GM23338 (cell line): ENCODE measurements around the gene COL4A5. TPM values are rescaled to one million over a fixed set of nuclear protein-coding genes. Genes with fewer than 3 reads are reported as not detected.

Source experiments
- ATAC-seq: fragments of 200-7000 bp; cut with Tn5 transposase; 3 replicates; pipeline ENCODE4 v1.9.1; 2020
- DNase-seq: peaks from one replicate; pipeline ENCODE4 v3.0.0-alpha.2; 2015; ENCODE audit warnings: low spot score
- H2AFZ ChIP-seq: fragments of 200-600 bp; sonication (generic); 2 replicates; pipeline ENCODE4 v1.8.0; 2016; ENCODE audit warnings: antibody characterized with exemption, mild to moderate bottlenecking, moderate library complexity
- H3F3A ChIP-seq: fragments of 200-600 bp; sonication (generic); replicated peaks from 2 replicates; pipeline ENCODE4 v1.8.0; 2017; ENCODE audit warnings: antibody characterized with exemption, mixed run types, low read depth
- H3K27ac ChIP-seq: fragments of 200-600 bp; sonication (generic); 2 replicates; pipeline ENCODE4 v1.6.1; 2016; ENCODE audit warnings: low read depth
- H3K27me3 ChIP-seq: fragments of 200-600 bp; sonication (generic); 2 replicates; pipeline ENCODE4 v1.8.0; 2016; ENCODE audit warnings: mild to moderate bottlenecking, mixed run types, moderate library complexity; ENCODE audit not compliant: insufficient read depth
- H3K36me3 ChIP-seq: fragments of 200-600 bp; sonication (generic); 2 replicates; pipeline ENCODE4 v1.8.0; 2016; ENCODE audit warnings: mild to moderate bottlenecking; ENCODE audit not compliant: insufficient read depth
- H3K4me1 ChIP-seq: fragments of 200-600 bp; sonication (generic); 2 replicates; pipeline ENCODE4 v1.8.0; 2016; ENCODE audit warnings: mild to moderate bottlenecking, moderate library complexity; ENCODE audit not compliant: insufficient read depth
- H3K4me2 ChIP-seq: fragments of 200-600 bp; sonication (generic); 2 replicates; pipeline ENCODE4 v1.7.1; 2017; ENCODE audit warnings: mixed run types
- H3K4me3 ChIP-seq: fragments of 200-600 bp; sonication (generic); 2 replicates; pipeline ENCODE4 v1.6.1; 2016; ENCODE audit warnings: mixed run types
- H3K79me2 ChIP-seq: fragments of 200-600 bp; sonication (generic); replicated peaks from 2 replicates; pipeline ENCODE4 v1.8.0; 2017; ENCODE audit warnings: mild to moderate bottlenecking; ENCODE audit not compliant: insufficient read depth
- H3K9me2 ChIP-seq: fragments of 200-600 bp; sonication (generic); 2 replicates; pipeline ENCODE4 v1.8.0; 2017; ENCODE audit not compliant: insufficient read depth
- H4K20me1 ChIP-seq: fragments of 200-600 bp; sonication (generic); replicated peaks from 2 replicates; pipeline ENCODE4 v1.8.0; 2017; ENCODE audit warnings: mild to moderate bottlenecking; ENCODE audit not compliant: insufficient read depth
- H3K27ac Mint-ChIP-seq: 2 replicates; pipeline ENCODE4 v1.8.0; 2020; ENCODE audit warnings: inconsistent platforms, mild to moderate bottlenecking, moderate library complexity, mixed read lengths
- H3K27me3 Mint-ChIP-seq: 3 replicates; pipeline ENCODE4 v1.8.0; 2022; ENCODE audit warnings: low read depth, mild to moderate bottlenecking, moderate library complexity, mixed read lengths, inconsistent platforms; ENCODE audit not compliant: insufficient read depth, poor library complexity
- H3K36me3 Mint-ChIP-seq: 3 replicates; pipeline ENCODE4 v1.8.0; 2021; ENCODE audit warnings: low read depth, mild to moderate bottlenecking, inconsistent platforms, moderate library complexity, mixed read lengths
- H3K4me1 Mint-ChIP-seq: 3 replicates; pipeline ENCODE4 v1.8.0; 2020; ENCODE audit warnings: mild to moderate bottlenecking, inconsistent platforms, mixed read lengths
- H3K4me3 Mint-ChIP-seq: 3 replicates; pipeline ENCODE4 v1.8.0; 2021; ENCODE audit warnings: moderate library complexity, mild to moderate bottlenecking, inconsistent platforms, mixed read lengths
- H3K9me3 Mint-ChIP-seq: 3 replicates; pipeline ENCODE4 v1.8.0; 2020; ENCODE audit warnings: moderate library complexity, mild to moderate bottlenecking, inconsistent platforms, mixed read lengths
- CREB1 ChIP-seq: fragments of 250-450 bp; sonication (Bioruptor Pico); IDR thresholded peaks from 2 replicates; pipeline ENCODE4 v1.5.0; 2020; ENCODE audit warnings: low read depth, mild to moderate bottlenecking, moderate library complexity
- EZH2 ChIP-seq: fragments of 200-600 bp; sonication (generic); IDR thresholded peaks from one replicate; pipeline ENCODE4 v1.8.0; 2017; ENCODE audit warnings: antibody characterized with exemption, mild to moderate bottlenecking, low read depth; ENCODE audit not compliant: unreplicated experiment
- EZH2phosphoT487 ChIP-seq: fragments of 200-600 bp; sonication (generic); IDR thresholded peaks from one replicate; pipeline ENCODE4 v1.8.1; 2018; ENCODE audit warnings: antibody characterized with exemption; ENCODE audit not compliant: unreplicated experiment
- JUNB ChIP-seq: IDR thresholded peaks from one replicate; pipeline ENCODE4 v1.6.1; 2016; ENCODE audit warnings: antibody characterized with exemption; ENCODE audit not compliant: unreplicated experiment
- NANOG ChIP-seq: IDR thresholded peaks from 2 replicates; pipeline ENCODE4 v1.6.1; 2016; ENCODE audit warnings: antibody characterized with exemption, borderline replicate concordance
- POLR2AphosphoS5 ChIP-seq: IDR thresholded peaks from 2 replicates; pipeline ENCODE4 v1.6.1; 2016; ENCODE audit warnings: antibody characterized with exemption, low read depth
- STAT1 ChIP-seq: IDR thresholded peaks from one replicate; pipeline ENCODE4 v1.6.1; 2016; ENCODE audit warnings: antibody characterized with exemption; ENCODE audit not compliant: unreplicated experiment
- ZNF114 ChIP-seq: fragments of 250-450 bp; sonication (Bioruptor Pico); IDR thresholded peaks from 2 replicates; pipeline ENCODE4 v1.5.0; 2020; ENCODE audit warnings: mild to moderate bottlenecking, moderate library complexity
- ZNF331 ChIP-seq: fragments of 250-450 bp; sonication (Bioruptor Pico); IDR thresholded peaks from 2 replicates; pipeline ENCODE4 v1.5.0; 2020; ENCODE audit warnings: low read depth, mild to moderate bottlenecking, moderate library complexity
- polyA plus RNA-seq: library from polyadenylated mRNA; unstranded; fragments of >200 nt; fragmentation: Nextera tagmentation; extraction: Ambion mirVana; gene quantifications from 2 replicates; pipeline ENCODE4 v1.2.1, GENCODE V29; 2016
- total RNA-seq: library from RNA; depleted of rRNA; stranded (reverse); fragments of >200 nt; shearing (Covaris generic); gene quantifications from 2 replicates; pipeline ENCODE4 v1.2.3, GENCODE V29; 2014
- TF ChIP-seq, protein P1 (sequence below), 2 experiments: fragments of 200-600 bp in 1 of 2; sonication (generic) in 1 of 2; conservative IDR thresholded peaks; 2 replicates each; pipeline versions ENCODE4 v1.5.1 to v1.6.1; 2016 to 2017; ENCODE audit warnings: antibody characterized with exemption in 2 of 2, low read depth in 2 of 2, mild to moderate bottlenecking in 2 of 2, moderate library complexity in 1 of 2
- TF ChIP-seq, protein P2 (sequence below): fragments of 250-450 bp; sonication (Bioruptor Pico); IDR thresholded peaks from 2 replicates; pipeline ENCODE4 v1.5.0; 2020; ENCODE audit warnings: mild to moderate bottlenecking, moderate library complexity
- TF ChIP-seq, protein P3 (sequence below): IDR thresholded peaks from 2 replicates; pipeline ENCODE4 v1.6.1; 2016; ENCODE audit warnings: antibody characterized with exemption

The COL4A5 gene
- total and polyA plus RNA-seq, 2 experiments from 2014 or later = 15.5 to 48.1 TPM

DNA sequence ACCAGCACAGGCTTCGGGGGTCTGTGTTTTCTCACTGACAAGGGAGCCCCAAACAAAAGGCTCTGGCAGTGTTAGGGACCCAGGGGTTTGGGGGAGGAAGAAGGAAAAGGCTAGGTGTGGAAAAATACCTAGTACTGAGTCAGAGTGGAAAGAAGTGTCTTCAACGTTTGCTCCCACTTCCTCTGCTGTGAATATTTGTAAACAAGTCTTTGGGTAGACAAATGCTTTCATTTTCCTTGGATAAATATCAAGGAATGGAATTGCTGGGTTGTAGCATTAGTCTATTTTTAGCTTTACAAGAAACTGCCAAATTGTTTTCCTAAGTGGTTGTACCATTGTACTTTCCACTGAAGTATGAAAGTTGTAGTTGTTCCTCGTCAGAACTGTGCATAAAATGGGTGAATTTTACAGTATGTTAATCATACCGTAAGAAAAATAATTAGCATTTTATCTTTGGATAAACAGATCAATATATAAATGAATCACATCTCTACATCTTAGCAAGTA lies 17.4 kb downstream of the COL4A5 start:
- DNase-seq = no peak
- Mint-ChIP-seq H3K36me3 (no peaks in the 10 kb centered on the region), H3K27me3 (no peaks in the 10 kb centered on the region), H3K27ac (no peak overlapping the region), H3K4me3 (no peak overlapping the region), H3K9me3 (no peaks in the 10 kb centered on the region), H3K4me1 (no peaks in the 10 kb centered on the region)
- no peak overlapping the region for H3K27ac ChIP-seq
- peaks cover 5% of the 10 kb centered on the region; the same call in 1 of the 2 replicates for H3K4me1 ChIP-seq
- no peak overlapping the region for H3K4me2 ChIP-seq
- H3K9me2 ChIP-seq = no peaks in the 10 kb centered on the region
- H3F3A ChIP-seq = no peaks in the 10 kb centered on the region
- no peaks in the 10 kb centered on the region for H3K27me3 ChIP-seq
- no peak overlapping the region for H3K4me3 ChIP-seq
- no peaks in the 10 kb centered on the region for H4K20me1 ChIP-seq
- H3K36me3 ChIP-seq = no peaks in the 10 kb centered on the region
- H2AFZ ChIP-seq = no peak overlapping the region
- TF ChIP-seq ZNF114 (no peak), EZH2 (no peak), ZNF331 (CRISPR knock-in tag) (no peak), CREB1 (CRISPR knock-in tag) (no peak), EZH2phosphoT487 (no peak)
- TF ChIP-seq, protein P1, sequence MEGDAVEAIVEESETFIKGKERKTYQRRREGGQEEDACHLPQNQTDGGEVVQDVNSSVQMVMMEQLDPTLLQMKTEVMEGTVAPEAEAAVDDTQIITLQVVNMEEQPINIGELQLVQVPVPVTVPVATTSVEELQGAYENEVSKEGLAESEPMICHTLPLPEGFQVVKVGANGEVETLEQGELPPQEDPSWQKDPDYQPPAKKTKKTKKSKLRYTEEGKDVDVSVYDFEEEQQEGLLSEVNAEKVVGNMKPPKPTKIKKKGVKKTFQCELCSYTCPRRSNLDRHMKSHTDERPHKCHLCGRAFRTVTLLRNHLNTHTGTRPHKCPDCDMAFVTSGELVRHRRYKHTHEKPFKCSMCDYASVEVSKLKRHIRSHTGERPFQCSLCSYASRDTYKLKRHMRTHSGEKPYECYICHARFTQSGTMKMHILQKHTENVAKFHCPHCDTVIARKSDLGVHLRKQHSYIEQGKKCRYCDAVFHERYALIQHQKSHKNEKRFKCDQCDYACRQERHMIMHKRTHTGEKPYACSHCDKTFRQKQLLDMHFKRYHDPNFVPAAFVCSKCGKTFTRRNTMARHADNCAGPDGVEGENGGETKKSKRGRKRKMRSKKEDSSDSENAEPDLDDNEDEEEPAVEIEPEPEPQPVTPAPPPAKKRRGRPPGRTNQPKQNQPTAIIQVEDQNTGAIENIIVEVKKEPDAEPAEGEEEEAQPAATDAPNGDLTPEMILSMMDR (conservative IDR thresholded peaks at IDR 0.05; ENCODE audit: low read depth in 2 of 2) = no peak
- peaks cover 8% of the 10 kb centered on the region for H3K79me2 ChIP-seq
- ATAC-seq = no peak

DNA sequence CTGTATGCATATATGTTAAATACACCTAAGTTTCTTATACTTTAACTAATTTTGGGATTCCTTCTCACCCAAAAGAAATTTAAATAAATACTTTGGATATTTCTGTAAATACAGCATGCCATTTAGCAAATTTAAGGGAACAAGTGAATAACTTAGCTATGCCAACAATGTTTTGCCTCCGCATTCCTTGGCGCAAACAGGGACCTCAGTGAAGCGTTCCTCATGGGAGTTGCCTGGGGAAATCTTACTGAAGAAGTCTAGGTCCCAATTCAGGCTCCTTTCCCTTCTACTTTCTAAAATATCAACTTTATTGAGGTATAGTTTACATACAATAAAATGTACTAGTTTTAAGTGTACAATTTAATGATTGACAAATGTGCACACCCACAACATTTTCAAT lies 25.0 kb downstream of the COL4A5 start:
- H3K4me2 ChIP-seq = no peak overlapping the region
- ATAC-seq = no peak
- H3K27ac ChIP-seq = peak overlapping the region; percentile 3; the same call in 1 of the 2 replicates
- no peak for TF ChIP-seq ZNF114
- no peak for TF ChIP-seq JUNB
- no peak for TF ChIP-seq STAT1
- no peak for TF ChIP-seq NANOG
- no peak for TF ChIP-seq POLR2AphosphoS5
- TF ChIP-seq EZH2phosphoT487 = no peak
- TF ChIP-seq, protein P2, sequence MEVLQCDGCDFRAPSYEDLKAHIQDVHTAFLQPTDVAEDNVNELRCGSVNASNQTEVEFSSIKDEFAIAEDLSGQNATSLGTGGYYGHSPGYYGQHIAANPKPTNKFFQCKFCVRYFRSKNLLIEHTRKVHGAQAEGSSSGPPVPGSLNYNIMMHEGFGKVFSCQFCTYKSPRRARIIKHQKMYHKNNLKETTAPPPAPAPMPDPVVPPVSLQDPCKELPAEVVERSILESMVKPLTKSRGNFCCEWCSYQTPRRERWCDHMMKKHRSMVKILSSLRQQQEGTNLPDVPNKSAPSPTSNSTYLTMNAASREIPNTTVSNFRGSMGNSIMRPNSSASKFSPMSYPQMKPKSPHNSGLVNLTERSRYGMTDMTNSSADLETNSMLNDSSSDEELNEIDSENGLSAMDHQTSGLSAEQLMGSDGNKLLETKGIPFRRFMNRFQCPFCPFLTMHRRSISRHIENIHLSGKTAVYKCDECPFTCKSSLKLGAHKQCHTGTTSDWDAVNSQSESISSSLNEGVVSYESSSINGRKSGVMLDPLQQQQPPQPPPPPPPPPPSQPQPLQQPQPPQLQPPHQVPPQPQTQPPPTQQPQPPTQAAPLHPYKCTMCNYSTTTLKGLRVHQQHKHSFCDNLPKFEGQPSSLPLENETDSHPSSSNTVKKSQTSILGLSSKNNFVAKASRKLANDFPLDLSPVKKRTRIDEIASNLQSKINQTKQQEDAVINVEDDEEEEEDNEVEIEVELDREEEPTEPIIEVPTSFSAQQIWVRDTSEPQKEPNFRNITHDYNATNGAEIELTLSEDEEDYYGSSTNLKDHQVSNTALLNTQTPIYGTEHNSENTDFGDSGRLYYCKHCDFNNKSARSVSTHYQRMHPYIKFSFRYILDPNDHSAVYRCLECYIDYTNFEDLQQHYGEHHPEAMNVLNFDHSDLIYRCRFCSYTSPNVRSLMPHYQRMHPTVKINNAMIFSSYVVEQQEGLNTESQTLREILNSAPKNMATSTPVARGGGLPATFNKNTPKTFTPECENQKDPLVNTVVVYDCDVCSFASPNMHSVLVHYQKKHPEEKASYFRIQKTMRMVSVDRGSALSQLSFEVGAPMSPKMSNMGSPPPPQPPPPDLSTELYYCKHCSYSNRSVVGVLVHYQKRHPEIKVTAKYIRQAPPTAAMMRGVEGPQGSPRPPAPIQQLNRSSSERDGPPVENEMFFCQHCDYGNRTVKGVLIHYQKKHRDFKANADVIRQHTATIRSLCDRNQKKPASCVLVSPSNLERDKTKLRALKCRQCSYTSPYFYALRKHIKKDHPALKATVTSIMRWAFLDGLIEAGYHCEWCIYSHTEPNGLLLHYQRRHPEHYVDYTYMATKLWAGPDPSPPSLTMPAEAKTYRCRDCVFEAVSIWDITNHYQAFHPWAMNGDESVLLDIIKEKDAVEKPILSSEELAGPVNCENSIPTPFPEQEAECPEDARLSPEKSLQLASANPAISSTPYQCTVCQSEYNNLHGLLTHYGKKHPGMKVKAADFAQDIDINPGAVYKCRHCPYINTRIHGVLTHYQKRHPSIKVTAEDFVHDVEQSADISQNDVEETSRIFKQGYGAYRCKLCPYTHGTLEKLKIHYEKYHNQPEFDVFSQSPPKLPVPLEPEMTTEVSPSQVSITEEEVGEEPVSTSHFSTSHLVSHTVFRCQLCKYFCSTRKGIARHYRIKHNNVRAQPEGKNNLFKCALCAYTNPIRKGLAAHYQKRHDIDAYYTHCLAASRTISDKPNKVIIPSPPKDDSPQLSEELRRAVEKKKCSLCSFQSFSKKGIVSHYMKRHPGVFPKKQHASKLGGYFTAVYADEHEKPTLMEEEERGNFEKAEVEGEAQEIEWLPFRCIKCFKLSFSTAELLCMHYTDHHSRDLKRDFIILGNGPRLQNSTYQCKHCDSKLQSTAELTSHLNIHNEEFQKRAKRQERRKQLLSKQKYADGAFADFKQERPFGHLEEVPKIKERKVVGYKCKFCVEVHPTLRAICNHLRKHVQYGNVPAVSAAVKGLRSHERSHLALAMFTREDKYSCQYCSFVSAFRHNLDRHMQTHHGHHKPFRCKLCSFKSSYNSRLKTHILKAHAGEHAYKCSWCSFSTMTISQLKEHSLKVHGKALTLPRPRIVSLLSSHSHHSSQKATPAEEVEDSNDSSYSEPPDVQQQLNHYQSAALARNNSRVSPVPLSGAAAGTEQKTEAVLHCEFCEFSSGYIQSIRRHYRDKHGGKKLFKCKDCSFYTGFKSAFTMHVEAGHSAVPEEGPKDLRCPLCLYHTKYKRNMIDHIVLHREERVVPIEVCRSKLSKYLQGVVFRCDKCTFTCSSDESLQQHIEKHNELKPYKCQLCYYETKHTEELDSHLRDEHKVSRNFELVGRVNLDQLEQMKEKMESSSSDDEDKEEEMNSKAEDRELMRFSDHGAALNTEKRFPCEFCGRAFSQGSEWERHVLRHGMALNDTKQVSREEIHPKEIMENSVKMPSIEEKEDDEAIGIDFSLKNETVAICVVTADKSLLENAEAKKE (CRISPR knock-in tag) = no peak
- TF ChIP-seq, protein P3, sequence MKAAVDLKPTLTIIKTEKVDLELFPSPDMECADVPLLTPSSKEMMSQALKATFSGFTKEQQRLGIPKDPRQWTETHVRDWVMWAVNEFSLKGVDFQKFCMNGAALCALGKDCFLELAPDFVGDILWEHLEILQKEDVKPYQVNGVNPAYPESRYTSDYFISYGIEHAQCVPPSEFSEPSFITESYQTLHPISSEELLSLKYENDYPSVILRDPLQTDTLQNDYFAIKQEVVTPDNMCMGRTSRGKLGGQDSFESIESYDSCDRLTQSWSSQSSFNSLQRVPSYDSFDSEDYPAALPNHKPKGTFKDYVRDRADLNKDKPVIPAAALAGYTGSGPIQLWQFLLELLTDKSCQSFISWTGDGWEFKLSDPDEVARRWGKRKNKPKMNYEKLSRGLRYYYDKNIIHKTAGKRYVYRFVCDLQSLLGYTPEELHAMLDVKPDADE = no peak
- TF ChIP-seq EZH2 = no peak
- no peak for TF ChIP-seq CREB1 (CRISPR knock-in tag)
- TF ChIP-seq ZNF331 (CRISPR knock-in tag) = no peak

More for the DNA sequence above, 25.0 kb downstream of the COL4A5 start:
- no peaks in the 10 kb centered on the region for H3K36me3 ChIP-seq
- Mint-ChIP-seq H3K27me3 (no peaks in the 10 kb centered on the region), H3K4me1 (peaks cover 3% of the 10 kb centered on the region; the same call in 2 of the 3 replicates), H3K4me3 (no peak overlapping the region), H3K27ac (no peak overlapping the region), H3K9me3 (0 out of 3 replicates have a peak, but pooled peaks cover under 1% of the 10 kb centered on the region), H3K36me3 (peaks cover under 1% of the 10 kb centered on the region; the same call in 1 of the 3 replicates)
- H2AFZ ChIP-seq = no peak overlapping the region
- H3K9me2 ChIP-seq = no peaks in the 10 kb centered on the region
- DNase-seq = peak; percentile 58
- H3K27me3 ChIP-seq = no peaks in the 10 kb centered on the region
- peaks cover 38% of the 10 kb centered on the region for H3K79me2 ChIP-seq
- peaks cover 10% of the 10 kb centered on the region; the same call in 1 of the 2 replicates for H3K4me1 ChIP-seq
- no peak overlapping the region for H3K4me3 ChIP-seq
- no peaks in the 10 kb centered on the region for H4K20me1 ChIP-seq
- no peaks in the 10 kb centered on the region for H3F3A ChIP-seq
